GM12892 (cell line): Measurements from ENCODE around the gene PHF12.
"Not testable (repeated sequence)": the region's sequence is repeated elsewhere in the genome, so short reads cannot be mapped to it uniquely, and the experiment has no call there.

ENCODE experiments used
- DNase-seq: peaks from one replicate; pipeline ENCODE4 v3.0.0; 2011; ENCODE audit not compliant: insufficient read length
- FAIRE-seq: peaks from 2 replicates; lab custom pipeline; 2011; peaks lifted over from hg19 to GRCh38; lab: Jason Lieb, UNC
- POLR2A ChIP-seq: IDR thresholded peaks from 2 replicates; pipeline ENCODE4 v1.6.1; 2011; ENCODE audit warnings: low read depth, low read length, control low read depth
- POLR2AphosphoS5 ChIP-seq: IDR thresholded peaks from 2 replicates; pipeline ENCODE4 v1.6.1; 2011; ENCODE audit warnings: low read depth, low read length, control low read depth
- TAF1 ChIP-seq: IDR thresholded peaks from 2 replicates; pipeline ENCODE4 v1.6.1; 2011; ENCODE audit warnings: low read depth, mild to moderate bottlenecking, control low read depth, low read length, borderline replicate concordance

The PHF12 gene

DNA sequence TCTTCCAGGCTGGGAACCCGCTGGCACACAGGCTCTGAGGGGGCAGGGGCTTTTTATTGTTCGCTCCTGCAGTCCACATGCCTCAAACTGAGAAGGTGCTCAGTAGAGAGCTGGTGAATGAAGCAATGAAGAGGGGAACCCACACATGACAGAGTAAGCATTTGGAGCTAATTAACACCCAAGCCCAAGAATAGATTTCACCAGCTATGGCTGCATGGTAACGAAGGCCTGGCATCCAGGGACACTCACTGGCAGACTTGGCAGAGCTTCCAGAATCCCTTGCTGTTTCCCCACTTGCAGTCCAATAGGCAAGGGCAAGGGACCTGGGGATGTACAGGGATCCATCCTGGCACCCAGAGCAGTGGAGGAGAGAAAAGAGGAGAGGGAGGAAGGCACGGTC lies 66.0 kb downstream of the PHF12 start:
- DNase-seq (no peak), FAIRE-seq (no peak)
- no peak for TF ChIP-seq POLR2A
- TF ChIP-seq POLR2AphosphoS5, result no peak
- TF ChIP-seq TAF1, result no peak

DNA sequence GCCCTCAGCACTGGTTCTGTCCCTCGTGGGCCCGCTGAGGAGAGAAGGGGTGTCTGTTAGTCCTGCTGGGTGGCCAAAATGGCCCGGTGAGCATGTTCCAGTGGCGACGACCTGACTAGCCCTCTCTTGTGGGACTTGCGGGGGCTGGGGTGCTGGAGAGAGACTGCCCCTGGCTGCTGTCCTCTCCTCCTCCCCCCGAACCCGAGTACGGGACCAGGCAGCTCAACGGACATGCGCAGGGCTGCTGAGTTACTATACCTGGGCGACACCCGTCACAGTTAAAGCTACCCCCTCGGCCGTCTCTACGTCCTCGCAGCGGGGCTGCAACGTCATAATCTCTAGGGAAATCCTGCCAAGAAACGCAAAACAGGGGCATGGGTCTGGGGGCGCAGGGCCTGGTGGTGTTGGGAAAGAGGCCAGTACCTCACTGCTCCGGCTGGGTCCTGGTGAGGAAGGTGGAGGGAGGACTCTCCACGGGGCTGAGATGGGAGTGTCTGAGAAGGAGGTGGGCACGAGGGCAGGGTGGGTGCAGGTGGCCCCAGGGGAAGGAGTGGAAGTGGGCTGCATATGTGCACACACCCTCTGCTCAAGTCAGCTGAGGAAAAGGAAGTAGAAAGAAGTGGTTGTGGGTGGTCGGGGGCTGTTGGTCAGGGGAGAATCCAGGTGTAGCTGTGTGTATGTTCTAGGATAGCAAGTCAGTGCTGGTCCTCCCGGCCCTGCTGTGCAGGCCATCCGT lies 67.2 kb downstream of the PHF12 start:
- no peak for DNase-seq
- FAIRE-seq, result no peak
- TF ChIP-seq POLR2A, result no peak
- no peak for TF ChIP-seq POLR2AphosphoS5

DNA sequence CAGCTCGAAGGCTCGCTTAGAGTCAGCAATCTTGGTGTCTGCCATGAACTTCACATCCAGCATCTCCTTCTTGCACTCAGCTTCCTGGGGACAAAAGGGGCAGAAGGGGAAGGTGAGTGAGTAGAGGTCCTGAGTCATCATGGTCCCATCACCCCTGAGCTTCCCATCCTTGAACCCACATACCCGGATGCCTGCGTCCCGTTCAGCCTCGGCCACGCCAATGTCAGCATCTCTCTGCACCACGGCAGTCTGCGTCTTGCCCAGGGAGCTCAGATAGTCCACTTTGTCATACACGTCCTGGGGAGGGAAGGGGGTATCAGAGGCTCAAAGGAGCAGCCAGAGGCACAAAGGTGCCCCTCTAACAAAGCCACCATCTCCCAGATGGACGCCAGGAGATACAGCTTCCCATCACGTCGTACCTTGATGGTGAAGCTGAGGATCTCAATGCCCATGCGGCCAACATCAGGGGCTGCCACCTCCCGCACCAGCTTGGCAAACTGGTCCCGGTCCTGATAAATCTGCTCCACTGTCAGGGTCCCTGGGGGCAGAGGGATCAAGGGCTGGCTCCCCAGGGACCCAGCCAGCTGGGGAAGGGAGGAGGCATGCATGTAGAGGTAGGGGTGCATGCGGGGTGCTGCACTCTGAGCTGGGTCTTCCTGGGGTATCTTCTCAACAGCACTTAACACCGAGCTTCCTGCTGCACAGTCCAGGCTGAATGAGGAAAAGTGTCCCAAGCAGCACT lies 69.0 kb downstream of the PHF12 start:
- no peak for DNase-seq
- no peak for TF ChIP-seq POLR2A
- TF ChIP-seq POLR2AphosphoS5, result no peak
- TF ChIP-seq TAF1, result no peak
- FAIRE-seq, result no peak

DNA sequence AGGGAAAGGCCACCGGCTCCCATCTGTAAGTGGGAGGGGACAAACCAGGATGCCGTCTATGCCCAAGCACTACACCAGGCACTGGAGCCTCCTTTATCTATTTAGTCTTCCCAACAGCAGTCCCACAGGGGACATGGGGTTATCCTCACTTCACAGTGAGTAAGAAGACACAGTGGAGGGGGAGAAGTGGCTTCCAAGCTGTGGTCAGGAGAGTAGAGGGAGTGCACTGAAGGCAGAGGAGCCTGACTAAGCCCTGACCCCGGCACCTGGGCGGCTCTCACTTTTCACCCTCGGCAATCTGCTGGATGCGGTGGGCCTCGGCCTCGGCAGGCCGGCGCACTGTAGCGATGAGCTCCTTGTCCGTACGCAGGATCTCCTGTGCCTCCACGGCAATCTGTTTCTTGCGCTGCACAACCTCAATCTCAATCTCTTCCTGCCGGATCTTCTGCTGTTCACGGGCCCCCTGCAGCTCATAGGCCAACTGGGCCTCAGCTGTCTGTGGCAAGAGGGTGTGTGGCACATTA lies 69.7 kb downstream of the PHF12 start:
- no peak for DNase-seq
- no peak for FAIRE-seq

DNA sequence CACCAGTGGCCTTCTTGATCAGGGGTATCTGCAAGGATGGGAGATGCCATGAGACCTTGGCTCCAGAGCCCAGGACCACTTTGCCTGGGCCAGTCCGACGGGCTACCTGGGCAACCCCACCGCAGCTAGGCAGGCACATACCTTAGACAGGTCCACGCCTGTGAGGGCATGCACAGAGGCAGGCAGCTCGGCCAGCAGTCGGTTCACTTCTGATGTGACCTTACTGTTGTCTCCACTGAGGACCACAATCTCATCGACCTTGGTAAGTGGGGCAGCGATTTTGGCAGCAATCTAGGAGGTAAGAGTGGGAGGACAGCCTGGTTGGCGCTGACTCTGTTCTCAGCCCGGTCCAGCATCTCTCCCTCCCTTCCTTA lies 70.8 kb downstream of the PHF12 start:
- TF ChIP-seq POLR2A (no peak), POLR2AphosphoS5 (no peak), TAF1 (no peak)
- FAIRE-seq, result no peak
- DNase-seq, result no peak

More for the DNA sequence above, 69.7 kb downstream of the PHF12 start:
- no peak for TF ChIP-seq TAF1
- no peak for TF ChIP-seq POLR2A
- TF ChIP-seq POLR2AphosphoS5, result no peak

DNA sequence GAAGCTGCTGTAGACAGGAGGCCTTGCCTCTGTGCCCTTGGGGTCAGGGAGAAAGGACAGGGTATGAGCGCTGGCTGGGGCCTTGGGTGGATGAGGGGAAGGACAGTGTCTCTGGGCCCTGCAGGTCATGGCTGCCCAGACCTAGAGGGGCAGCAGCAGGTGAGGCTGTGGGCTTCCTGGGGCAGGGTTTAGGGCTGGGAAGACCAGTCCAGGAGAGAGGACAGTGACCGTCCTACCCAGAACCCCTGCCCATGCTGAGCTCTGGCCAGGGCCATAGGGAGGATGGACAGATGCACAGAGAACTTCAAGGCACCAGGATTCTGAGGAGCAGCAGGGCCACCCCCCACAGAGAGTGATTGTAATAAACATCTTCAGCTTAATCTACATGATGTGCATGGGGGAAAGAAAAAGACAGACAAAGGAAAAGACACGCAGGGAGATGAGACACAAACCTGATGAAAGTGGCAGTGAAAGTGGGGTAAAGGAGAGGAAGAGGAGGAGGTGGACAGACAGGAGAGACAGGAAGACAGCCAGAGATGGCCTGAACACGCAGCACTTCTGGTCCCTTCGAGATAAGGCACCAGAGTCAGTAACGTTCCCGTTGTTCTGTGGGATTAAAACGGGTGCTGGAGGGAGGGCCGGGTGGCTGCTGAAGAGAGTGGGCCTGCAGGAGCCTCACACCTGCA lies 71.3 kb downstream of the PHF12 start:
- DNase-seq (no peak), FAIRE-seq (no peak)
- TF ChIP-seq POLR2A (no peak), POLR2AphosphoS5 (no peak), TAF1 (no peak)

DNA sequence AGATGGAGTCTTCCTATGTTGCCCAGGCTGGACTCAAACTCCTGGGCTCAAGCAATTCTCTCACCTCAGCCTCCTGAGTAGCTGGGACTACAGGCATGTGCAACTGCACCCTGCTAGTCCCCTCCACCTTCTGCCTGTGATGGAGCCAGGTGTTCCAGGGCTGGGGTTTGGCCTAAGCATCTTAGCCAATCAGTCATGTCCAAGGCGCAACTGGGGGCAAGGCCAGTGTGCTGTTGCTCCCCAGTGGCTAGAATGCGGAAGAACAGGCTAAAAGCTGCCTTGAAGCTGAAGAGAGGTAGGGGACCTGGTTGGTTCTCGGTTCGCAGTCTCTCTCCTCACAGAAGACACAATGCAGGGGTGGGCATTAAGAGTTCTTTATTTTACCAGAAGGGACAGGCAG lies 72.3 kb downstream of the PHF12 start:
- FAIRE-seq, result peak; percentile 84
- TF ChIP-seq POLR2AphosphoS5 (no peak), TAF1 (no peak), POLR2A (no peak)
- peak; percentile 62 for DNase-seq

DNA sequence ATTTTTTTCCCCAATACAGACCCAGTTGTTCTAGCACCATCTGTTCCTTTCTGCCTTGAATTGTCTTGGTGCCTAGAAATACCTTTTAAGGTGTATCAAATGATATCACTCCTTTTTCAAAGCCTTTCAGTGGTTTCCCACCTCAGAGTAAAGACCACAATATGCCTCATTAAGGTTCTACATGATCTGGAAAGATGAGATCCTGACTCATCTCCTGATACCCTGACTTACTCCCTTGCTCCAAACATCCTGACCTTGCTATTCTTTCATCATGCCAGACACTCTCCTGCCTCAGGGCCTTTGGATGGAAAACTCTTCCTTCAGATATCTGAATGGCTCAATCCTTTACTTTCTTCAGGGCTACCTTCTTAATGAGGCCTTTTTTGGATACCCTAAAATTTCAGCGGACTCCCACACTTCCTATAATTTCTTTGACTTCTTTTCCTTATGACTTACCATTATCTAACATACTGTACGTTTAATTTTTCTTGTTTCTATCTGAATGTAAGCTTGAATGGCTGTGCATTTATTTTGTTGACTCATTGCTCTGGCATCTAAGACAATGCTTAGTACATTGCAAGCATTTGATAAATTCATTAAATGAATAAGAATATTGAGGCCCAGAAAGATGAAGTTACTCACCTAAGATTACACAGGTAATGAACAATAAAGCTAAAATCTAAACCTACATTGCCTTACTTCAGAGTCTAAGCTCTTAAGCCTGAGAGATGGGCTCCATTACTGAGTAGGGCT lies 73.0 kb downstream of the PHF12 start:
- no peak for FAIRE-seq
- no peak for TF ChIP-seq POLR2AphosphoS5
- TF ChIP-seq TAF1, result no peak
- TF ChIP-seq POLR2A, result no peak
- no peak for DNase-seq

DNA sequence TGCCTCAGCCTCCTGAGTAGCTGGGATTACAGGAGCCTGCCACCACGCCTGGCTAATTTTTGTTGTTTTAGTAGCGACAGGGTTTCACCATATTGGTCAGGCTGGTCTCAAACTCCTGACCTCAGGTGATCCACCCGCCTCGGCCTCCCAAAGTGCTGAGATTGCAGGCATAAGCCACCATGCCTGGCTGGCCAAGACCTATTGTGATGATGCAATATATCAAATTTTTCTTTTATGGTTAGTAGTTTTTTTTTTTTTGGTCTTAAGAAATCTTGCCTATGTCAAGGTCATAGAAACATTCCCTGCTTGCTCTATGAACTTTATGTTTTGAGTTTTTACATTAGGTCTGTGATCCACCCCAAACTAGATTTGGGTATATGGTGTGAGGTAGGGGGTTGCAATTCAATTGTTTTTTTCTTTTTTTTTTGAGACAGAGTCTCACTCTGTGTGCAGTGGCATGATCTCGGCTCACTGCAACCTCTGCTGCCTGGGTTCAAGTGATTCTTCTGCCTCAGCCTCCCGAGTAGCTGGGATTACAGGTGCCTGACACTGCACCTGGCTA lies 74.1 kb downstream of the PHF12 start:
- FAIRE-seq, DNase-seq: not testable (repeated sequence)

DNA sequence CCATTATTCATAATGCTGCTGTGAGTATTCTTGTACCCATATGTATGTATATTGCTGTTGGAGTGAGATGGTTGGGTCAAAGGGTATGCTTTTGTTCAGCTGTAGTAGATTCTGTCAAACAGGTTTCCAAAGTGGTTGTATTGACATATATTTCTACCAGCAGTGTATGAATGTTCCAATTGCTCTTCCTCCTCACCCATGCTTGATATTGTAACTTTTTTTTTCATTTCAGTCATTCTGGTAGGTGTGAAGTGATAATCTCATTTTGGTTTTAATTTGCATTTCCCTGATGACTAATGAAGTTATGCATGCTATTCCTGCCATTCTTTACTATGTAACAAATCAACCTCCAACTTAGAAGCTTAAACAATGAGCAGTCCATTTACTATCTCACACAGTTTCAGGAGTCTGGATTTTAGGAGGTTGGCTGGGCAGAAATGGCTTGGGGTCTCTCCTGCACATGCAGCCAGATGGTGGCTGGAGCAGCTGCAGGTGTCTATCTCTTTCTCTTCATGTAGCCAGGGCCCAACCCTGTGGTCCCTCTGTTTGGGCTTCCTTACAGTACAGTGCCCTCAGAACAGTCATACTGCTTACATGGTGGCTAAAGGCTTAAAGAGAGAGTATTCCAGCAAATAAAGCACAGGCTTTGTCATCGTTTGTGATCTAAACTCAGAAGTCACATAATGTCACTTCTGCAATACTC lies 75.3 kb downstream of the PHF12 start:
- DNase-seq, result no peak
- no peak for FAIRE-seq
- no peak for TF ChIP-seq POLR2A
